HG03064 (cell line): ENCODE data around the gene PDE9A.
"Not testable (repeated sequence)": the region's sequence is repeated elsewhere in the genome, so short reads cannot be mapped to it uniquely, and the experiment has no call there.

ENCODE experiments used
- ATAC-seq: cut with Tn5 transposase; IDR thresholded peaks from one replicate; pipeline ENCODE4 v1.9.1; 2021; ENCODE audit warnings: low read depth; ENCODE audit not compliant: unreplicated experiment

PDE9A gene

GRCh38 chr21:42624095-42624790, 29.2 kb upstream of the PDE9A start:
- no peak for ATAC-seq

- ATAC-seq = no peak
Observed at GRCh38 chr21:42624936-42625335, 28.5 kb upstream of the PDE9A start.

- ATAC-seq = no peak
Observed at GRCh38 chr21:42626171-42626570, 27.2 kb upstream of the PDE9A start.

- no peak for ATAC-seq
Observed at GRCh38 chr21:42627527-42628289, 25.7 kb upstream of the PDE9A start.

- ATAC-seq = not testable (repeated sequence)
Observed at GRCh38 chr21:42628466-42629061, 24.9 kb upstream of the PDE9A start.

GRCh38 chr21:42629933-42630589, 23.4 kb upstream of the PDE9A start:
- no peak for ATAC-seq

- ATAC-seq = no peak
Observed at GRCh38 chr21:42630626-42631025, 22.8 kb upstream of the PDE9A start.

GRCh38 chr21:42631142-42631541, 22.3 kb upstream of the PDE9A start:
- ATAC-seq = no peak

GRCh38 chr21:42632336-42632751, 21.1 kb upstream of the PDE9A start:
- no peak for ATAC-seq

GRCh38 chr21:42632771-42633690, 20.4 kb upstream of the PDE9A start:
- ATAC-seq = no peak

- no peak for ATAC-seq
Observed at GRCh38 chr21:42633858-42634257, 19.6 kb upstream of the PDE9A start.

- no peak for ATAC-seq
Observed at GRCh38 chr21:42635848-42636519, 17.4 kb upstream of the PDE9A start.

- no peak for ATAC-seq
Observed at GRCh38 chr21:42636520-42637266, 16.7 kb upstream of the PDE9A start.

- no peak for ATAC-seq
Observed at GRCh38 chr21:42637267-42638041, 16.0 kb upstream of the PDE9A start.

- no peak for ATAC-seq
Observed at GRCh38 chr21:42638266-42638863, 15.1 kb upstream of the PDE9A start.

GRCh38 chr21:42639646-42640152, 13.7 kb upstream of the PDE9A start:
- no peak for ATAC-seq

- no peak for ATAC-seq
Observed at GRCh38 chr21:42640486-42640885, 12.9 kb upstream of the PDE9A start.
